Sigmoid colon (tissue), 4 donors: ENCODE measurements around the gene RABGAP1L.
"Not testable (repeated sequence)": the region's sequence is repeated elsewhere in the genome, so short reads cannot be mapped to it uniquely, and the experiment has no call there.

Source experiments
- EP300 ChIP-seq, 4 donors: sonication (generic); formaldehyde crosslinking; IDR thresholded peaks; one replicate each; pipeline ENCODE4 v1.6.1; 2017; ENCODE audit warnings: antibody characterized with exemption in 4 of 4
- POLR2A ChIP-seq, 2 donors: fragments of 450-650 bp; IDR thresholded peaks; one replicate each; pipeline ENCODE4 v1.6.1; 2016; ENCODE audit warnings: antibody characterized with exemption in 2 of 2, mild to moderate bottlenecking in 2 of 2, moderate library complexity in 2 of 2

GRCh38 chr1:174649572-174649971 lies 490.3 kb downstream of the RABGAP1L start:
- TF ChIP-seq POLR2A, EP300 (IDR thresholded peaks at IDR 0.05): not testable (repeated sequence)
